Right atrium auricular region (tissue), 2 donors: Measurements from ENCODE around the gene MORN1. TPM values are rescaled to one million over a fixed set of nuclear protein-coding genes. Genes with fewer than 3 reads are reported as not detected.

Experiments
- DNase-seq: peaks from one replicate; pipeline ENCODE4 v3.0.0-alpha.2; 2019; ENCODE audit warnings: low spot score
- H3K27ac ChIP-seq, 2 donors: fragments of 200-600 bp; sonication (generic); 1 replicate in 1 of 2; 2 replicates in 1 of 2; pipeline ENCODE4 v1.5.1; 2016 to 2019
- H3K27me3 ChIP-seq, 2 donors: fragments of 200-600 bp; sonication (generic); one replicate each; pipeline versions ENCODE4 v1.5.1 to v1.6.0; 2017 to 2019
- H3K36me3 ChIP-seq: fragments of 200-600 bp; sonication (generic); one replicate; pipeline ENCODE4 v1.5.1; 2016
- H3K4me1 ChIP-seq, 2 donors: fragments of 200-600 bp; sonication (generic); one replicate each; pipeline versions ENCODE4 v1.5.1 to v1.6.0; 2017 to 2019
- H3K4me3 ChIP-seq, 2 donors: fragments of 200-600 bp; sonication (generic); 1 replicate in 1 of 2; 2 replicates in 1 of 2; pipeline ENCODE4 v1.5.1; 2017 to 2019; ENCODE audit warnings: mild to moderate bottlenecking in 1 of 2, moderate library complexity in 1 of 2
- H3K9me3 ChIP-seq, 2 donors: fragments of 200-600 bp; sonication (generic); one replicate each; pipeline ENCODE4 v1.5.1; 2019
- CTCF ChIP-seq, 2 donors: fragments of 200-600 bp; sonication (generic); IDR thresholded peaks; one replicate each; pipeline ENCODE4 v1.5.1; 2019; ENCODE audit warnings: antibody characterized with exemption in 2 of 2
- total RNA-seq, 2 donors: library from RNA; depleted of rRNA; stranded (reverse); fragments of >200 nt; gene quantifications; one replicate each; pipeline ENCODE4 v1.1.0, GENCODE V29; 2016

Gene MORN1
- total RNA-seq, 2 donors from 2014 or later = 2.2 to 3.8 TPM

- Histone ChIP-seq H3K27me3 (no peaks in the 10 kb centered on the region), H3K4me3 (no peak overlapping the region), H3K4me1 (peaks cover 0 to 14% of the 10 kb centered on the region in 2 donors), H3K27ac (no peak overlapping the region), H3K36me3 (peaks cover 38% of the 10 kb centered on the region), H3K9me3 (no peaks in the 10 kb centered on the region)
- DNase-seq = no peak
- TF ChIP-seq CTCF (IDR thresholded peaks at IDR 0.05) = no peak
These were observed 16.0 kb upstream of the MORN1 start for GRCh38 chr1:2407166-2407990.

GRCh38 chr1:2406451-2407041 lies 15.2 kb upstream of the MORN1 start:
- Histone ChIP-seq H3K27me3 (no peaks in the 10 kb centered on the region), H3K4me3 (no peak overlapping the region), H3K4me1 (peaks cover 0 to 9% of the 10 kb centered on the region in 2 donors), H3K9me3 (no peaks in the 10 kb centered on the region), H3K36me3 (peaks cover 47% of the 10 kb centered on the region), H3K27ac (no peak overlapping the region)
- TF ChIP-seq CTCF (IDR thresholded peaks at IDR 0.05) = no peak
- no peak for DNase-seq

GRCh38 chr1:2405588-2406295 lies 14.4 kb upstream of the MORN1 start:
- no peak for TF ChIP-seq CTCF (IDR thresholded peaks at IDR 0.05)
- no peaks in the 10 kb centered on the region for H3K27me3 ChIP-seq
- H3K4me3 ChIP-seq = no peak overlapping the region
- H3K9me3 ChIP-seq = no peaks in the 10 kb centered on the region
- no peak overlapping the region for H3K27ac ChIP-seq
- peaks cover 52% of the 10 kb centered on the region for H3K36me3 ChIP-seq
- peaks cover 0 to 6% of the 10 kb centered on the region in 2 donors for H3K4me1 ChIP-seq
- DNase-seq = no peak

GRCh38 chr1:2404890-2405511 lies 13.6 kb upstream of the MORN1 start:
- Histone ChIP-seq H3K27ac (no peak overlapping the region), H3K27me3 (no peaks in the 10 kb centered on the region), H3K36me3 (peaks cover 59% of the 10 kb centered on the region), H3K9me3 (no peaks in the 10 kb centered on the region), H3K4me3 (no peak overlapping the region), H3K4me1 (peaks cover 0 to 6% of the 10 kb centered on the region in 2 donors)
- no peak for DNase-seq
- TF ChIP-seq CTCF (IDR thresholded peaks at IDR 0.05) = no peak

- DNase-seq = no peak
- H3K27ac ChIP-seq = no peak overlapping the region
- peaks cover 66% of the 10 kb centered on the region for H3K36me3 ChIP-seq
These were observed 13.0 kb upstream of the MORN1 start for GRCh38 chr1:2404142-2404889.

More at GRCh38 chr1:2404142-2404889, 13.0 kb upstream of the MORN1 start:
- Histone ChIP-seq H3K4me3 (no peak overlapping the region), H3K27me3 (no peaks in the 10 kb centered on the region), H3K9me3 (no peaks in the 10 kb centered on the region), H3K4me1 (peaks cover 0 to 4% of the 10 kb centered on the region in 2 donors)
- TF ChIP-seq CTCF (IDR thresholded peaks at IDR 0.05) = no peak
